ENCODE results near the gene STARD4.

Gene STARD4

DNA sequence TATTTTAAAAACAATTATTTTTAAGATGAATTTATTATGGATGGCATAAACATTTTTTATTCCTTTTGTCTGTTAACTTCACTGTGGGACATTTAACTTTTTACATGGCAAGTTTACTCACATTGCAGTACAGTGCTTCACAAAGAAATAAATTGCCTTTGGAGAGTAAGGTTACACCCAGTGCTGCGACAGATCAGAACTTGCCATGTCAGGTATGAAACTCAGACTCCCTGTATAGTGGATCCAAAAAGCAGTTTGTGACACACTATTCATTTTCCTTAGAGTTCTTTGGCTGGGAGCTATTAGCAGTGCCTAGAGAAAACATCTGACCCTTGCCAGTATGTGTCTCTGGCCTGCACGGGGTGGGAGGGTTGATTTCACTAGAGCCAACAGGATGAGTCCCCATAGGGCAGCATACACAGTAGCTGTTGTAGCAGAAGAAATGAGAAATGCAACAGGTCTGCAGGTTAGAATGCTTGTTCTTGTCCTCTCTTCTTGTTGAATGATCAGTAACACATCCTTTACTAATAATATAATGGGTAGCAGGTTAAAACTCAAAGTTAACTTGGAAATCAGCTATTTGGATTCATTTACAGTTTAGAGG lies 42.9 kb downstream of the STARD4 start:
- Histone ChIP-seq H3K4me3 (ENCODE audit: low read depth, low read length) (no peak overlapping the region), H3K27ac (no peak overlapping the region), H3K27me3 (ENCODE audit: insufficient read depth, low read depth, severe bottlenecking) (no peaks in the 10 kb centered on the region), H3K9me3 (ENCODE audit: severe bottlenecking) (no peaks in the 10 kb centered on the region), H3K36me3 (no peaks in the 10 kb centered on the region)
- DNase-seq, result no peak
- TF ChIP-seq, protein P1, sequence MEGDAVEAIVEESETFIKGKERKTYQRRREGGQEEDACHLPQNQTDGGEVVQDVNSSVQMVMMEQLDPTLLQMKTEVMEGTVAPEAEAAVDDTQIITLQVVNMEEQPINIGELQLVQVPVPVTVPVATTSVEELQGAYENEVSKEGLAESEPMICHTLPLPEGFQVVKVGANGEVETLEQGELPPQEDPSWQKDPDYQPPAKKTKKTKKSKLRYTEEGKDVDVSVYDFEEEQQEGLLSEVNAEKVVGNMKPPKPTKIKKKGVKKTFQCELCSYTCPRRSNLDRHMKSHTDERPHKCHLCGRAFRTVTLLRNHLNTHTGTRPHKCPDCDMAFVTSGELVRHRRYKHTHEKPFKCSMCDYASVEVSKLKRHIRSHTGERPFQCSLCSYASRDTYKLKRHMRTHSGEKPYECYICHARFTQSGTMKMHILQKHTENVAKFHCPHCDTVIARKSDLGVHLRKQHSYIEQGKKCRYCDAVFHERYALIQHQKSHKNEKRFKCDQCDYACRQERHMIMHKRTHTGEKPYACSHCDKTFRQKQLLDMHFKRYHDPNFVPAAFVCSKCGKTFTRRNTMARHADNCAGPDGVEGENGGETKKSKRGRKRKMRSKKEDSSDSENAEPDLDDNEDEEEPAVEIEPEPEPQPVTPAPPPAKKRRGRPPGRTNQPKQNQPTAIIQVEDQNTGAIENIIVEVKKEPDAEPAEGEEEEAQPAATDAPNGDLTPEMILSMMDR (IDR thresholded peaks at IDR 0.05; ENCODE audit: low read depth, low read length), result no peak

- Histone ChIP-seq H3K9me3 (ENCODE audit: severe bottlenecking) (no peaks in the 10 kb centered on the region), H3K4me3 (ENCODE audit: low read depth, low read length) (no peak overlapping the region), H3K27ac (no peak overlapping the region), H3K27me3 (ENCODE audit: insufficient read depth, low read depth, severe bottlenecking) (no peaks in the 10 kb centered on the region), H3K36me3 (no peaks in the 10 kb centered on the region)
- DNase-seq, result no peak
- TF ChIP-seq, protein P1 (IDR thresholded peaks at IDR 0.05; ENCODE audit: low read depth, low read length), result no peak
Observed at GRCh38 chr5:111463311-111463710, 49.0 kb downstream of the STARD4 start.

DNA sequence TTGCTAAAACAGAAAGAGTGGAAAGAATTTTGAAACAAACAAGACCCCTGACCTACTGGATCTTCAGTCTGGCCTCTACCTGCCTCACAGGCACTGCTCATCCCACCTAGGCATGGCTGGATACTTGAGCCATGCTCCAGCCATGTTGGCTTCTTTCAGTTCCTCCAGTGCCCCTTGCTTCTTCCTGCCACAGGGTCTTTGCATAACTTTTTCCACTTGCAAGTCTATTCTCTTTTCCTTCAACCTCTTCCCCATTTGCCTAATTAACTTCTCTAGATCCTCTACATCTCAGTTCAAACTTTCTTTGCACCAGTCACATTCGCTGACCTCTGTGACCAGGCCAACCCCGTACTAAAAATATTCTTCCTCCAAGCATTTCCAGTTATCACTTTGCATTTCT lies 50.4 kb downstream of the STARD4 start:
- Histone ChIP-seq H3K4me3 (ENCODE audit: low read depth, low read length) (no peak overlapping the region), H3K9me3 (ENCODE audit: severe bottlenecking) (no peaks in the 10 kb centered on the region), H3K36me3 (no peaks in the 10 kb centered on the region), H3K27me3 (ENCODE audit: insufficient read depth, low read depth, severe bottlenecking) (no peaks in the 10 kb centered on the region), H3K27ac (no peak overlapping the region)
- TF ChIP-seq, protein P1 (IDR thresholded peaks at IDR 0.05; ENCODE audit: low read depth, low read length), result no peak
- no peak for DNase-seq

- peak; percentile 35 for DNase-seq
- H3K4me3 ChIP-seq (ENCODE audit: low read depth, low read length), result no peak overlapping the region
- H3K9me3 ChIP-seq (ENCODE audit: severe bottlenecking), result no peaks in the 10 kb centered on the region
- no peaks in the 10 kb centered on the region for H3K36me3 ChIP-seq
- TF ChIP-seq, protein P1 (IDR thresholded peaks at IDR 0.05; ENCODE audit: low read depth, low read length), result peak; percentile 67
- no peaks in the 10 kb centered on the region for H3K27me3 ChIP-seq (ENCODE audit: insufficient read depth, low read depth, severe bottlenecking)
- no peak overlapping the region; the same call in 1 of the 2 replicates for H3K27ac ChIP-seq
Observed at GRCh38 chr5:111461255-111461671, 51.1 kb downstream of the STARD4 start.

- no peaks in the 10 kb centered on the region for H3K27me3 ChIP-seq (ENCODE audit: insufficient read depth, low read depth, severe bottlenecking)
- H3K36me3 ChIP-seq, result no peaks in the 10 kb centered on the region
- H3K27ac ChIP-seq, result peak overlapping the region; percentile 78
- H3K9me3 ChIP-seq (ENCODE audit: severe bottlenecking), result no peaks in the 10 kb centered on the region
- no peak for DNase-seq
- TF ChIP-seq, protein P1 (IDR thresholded peaks at IDR 0.05; ENCODE audit: low read depth, low read length), result no peak
- H3K4me3 ChIP-seq (ENCODE audit: low read depth, low read length), result no peak overlapping the region
Observed at GRCh38 chr5:111454776-111455175, 57.6 kb downstream of the STARD4 start.

DNA sequence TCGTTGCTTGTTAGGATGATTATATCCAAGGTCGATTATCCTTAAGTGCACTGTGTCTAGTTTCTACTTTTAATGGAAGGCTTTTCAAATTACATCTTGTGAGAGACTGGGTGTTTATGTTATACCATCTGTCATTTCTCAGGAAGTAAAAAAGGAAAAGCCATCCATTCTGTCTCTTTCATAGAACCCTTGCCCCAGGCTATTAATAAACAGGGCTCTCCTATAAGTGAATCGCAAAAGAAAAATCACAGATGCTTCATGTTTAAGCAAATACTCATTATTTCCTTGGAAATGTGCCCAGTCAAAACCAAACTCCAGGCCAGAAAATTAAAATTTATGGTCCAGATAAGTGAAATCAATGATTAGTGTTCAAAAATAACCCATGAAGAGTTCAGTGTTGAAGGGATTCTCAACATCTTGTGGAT lies 58.1 kb downstream of the STARD4 start:
- TF ChIP-seq, protein P1 (IDR thresholded peaks at IDR 0.05; ENCODE audit: low read depth, low read length), result no peak
- DNase-seq, result no peak

More for the DNA sequence above, 58.1 kb downstream of the STARD4 start:
- H3K27me3 ChIP-seq (ENCODE audit: insufficient read depth, low read depth, severe bottlenecking), result no peaks in the 10 kb centered on the region
- H3K9me3 ChIP-seq (ENCODE audit: severe bottlenecking), result no peaks in the 10 kb centered on the region
- H3K27ac ChIP-seq, result peak overlapping the region; percentile 78
- peak overlapping the region; percentile 19 for H3K4me3 ChIP-seq (ENCODE audit: low read depth, low read length)
- H3K36me3 ChIP-seq, result no peaks in the 10 kb centered on the region
